CD14-positive monocyte (primary cell): ENCODE measurements around the gene IFI35. TPM values are rescaled to one million over a fixed set of nuclear protein-coding genes. Genes with fewer than 3 reads are reported as not detected.
A peak's percentile ranks its signal among the peaks of the same experiment; 100 is the strongest.
"Not testable (repeated sequence)": the region's sequence is repeated elsewhere in the genome, so short reads cannot be mapped to it uniquely, and the experiment has no call there.

Source experiments
- DNase-seq, 3 donors: peaks; one replicate each; pipeline ENCODE4 v3.0.0-alpha.2; 2011 to 2022
- H2AFZ ChIP-seq: 2 replicates; pipeline ENCODE4 v1.6.0; 2012; ENCODE audit warnings: mild to moderate bottlenecking, low read depth, low read length, inconsistent platforms; ENCODE audit not compliant: insufficient read depth, poor library complexity, severe bottlenecking
- H3K27ac ChIP-seq, 2 donors: 1 replicate in 1 of 2; 2 replicates in 1 of 2; pipeline ENCODE4 v1.5.1; 2012 to 2013; ENCODE audit warnings: low read length in 2 of 2, control low read depth in 1 of 2, inconsistent platforms in 1 of 2, low read depth in 1 of 2, mild to moderate bottlenecking in 1 of 2
- H3K27me3 ChIP-seq, 2 donors: one replicate each; pipeline versions ENCODE4 v1.6.0 to v1.6.1; 2011 to 2013; ENCODE audit warnings: low read length in 2 of 2; ENCODE audit not compliant: control insufficient read depth in 2 of 2, insufficient read depth in 2 of 2
- H3K36me3 ChIP-seq, 2 donors: replicated peaks in 1 of 2; 1 replicate in 1 of 2; 2 replicates in 1 of 2; pipeline versions ENCODE4 v1.5.1 to v1.6.1; 2012 to 2013; ENCODE audit warnings: low read length in 2 of 2, control low read depth in 1 of 2, inconsistent platforms in 1 of 2, mild to moderate bottlenecking in 1 of 2; ENCODE audit not compliant: insufficient read depth in 2 of 2, control insufficient read depth in 1 of 2
- H3K4me1 ChIP-seq, 2 donors: 1 replicate in 1 of 2; 2 replicates in 1 of 2; pipeline versions ENCODE4 v1.5.1 to v1.6.1; 2012 to 2013; ENCODE audit warnings: low read length in 2 of 2, control low read depth in 1 of 2, inconsistent platforms in 1 of 2, mild to moderate bottlenecking in 1 of 2, moderate library complexity in 1 of 2; ENCODE audit not compliant: insufficient read depth in 2 of 2, control insufficient read depth in 1 of 2
- H3K4me2 ChIP-seq: replicated peaks from 2 replicates; pipeline ENCODE3; 2012; ENCODE audit warnings: low read length, moderate library complexity, mild to moderate bottlenecking; ENCODE audit not compliant: poor library complexity, severe bottlenecking; ENCODE audit errors: extremely low read depth
- H3K4me3 ChIP-seq, 3 experiments: fragments of 200-600 bp in 1 of 3; sonication (generic) in 1 of 3; replicated peaks in 1 of 3; 1 replicate in 2 of 3; 2 replicates in 1 of 3; pipeline ENCODE4 v1.5.1; 2011 to 2013; ENCODE audit warnings: low read length in 3 of 3, mild to moderate bottlenecking in 3 of 3, control low read depth in 2 of 3, low read depth in 2 of 3, inconsistent platforms in 1 of 3, moderate library complexity in 1 of 3
- H3K79me2 ChIP-seq: 2 replicates; pipeline ENCODE4 v1.6.0; 2012; ENCODE audit warnings: mild to moderate bottlenecking, control low read depth, inconsistent platforms, low read length, moderate library complexity; ENCODE audit not compliant: insufficient read depth
- H3K9ac ChIP-seq: 2 replicates; pipeline ENCODE4 v1.6.0; 2017; ENCODE audit warnings: low read length, mild to moderate bottlenecking; ENCODE audit not compliant: insufficient read depth, poor library complexity, severe bottlenecking
- H3K9me3 ChIP-seq, 2 donors: replicated peaks in 1 of 2; 1 replicate in 1 of 2; 2 replicates in 1 of 2; pipeline versions ENCODE4 v1.5.1 to v1.6.1; 2012 to 2013; ENCODE audit warnings: low read length in 2 of 2, control low read depth in 1 of 2; ENCODE audit not compliant: control insufficient read depth in 1 of 2, insufficient read depth in 1 of 2
- H4K20me1 ChIP-seq: 2 replicates; pipeline ENCODE4 v1.6.0; 2012; ENCODE audit warnings: mild to moderate bottlenecking, low read length, control low read depth, moderate library complexity; ENCODE audit not compliant: insufficient read depth
- H3K27ac Mint-ChIP-seq, 7 donors: one replicate each; pipeline ENCODE4 v1.8.0; 2020; ENCODE audit warnings: mild to moderate bottlenecking in 7 of 7, mixed read lengths in 7 of 7, moderate library complexity in 6 of 7, inconsistent platforms in 2 of 7
- H3K27me3 Mint-ChIP-seq, 3 donors: one replicate each; pipeline ENCODE4 v1.8.0; 2021 to 2022; ENCODE audit warnings: low read depth in 3 of 3, mild to moderate bottlenecking in 3 of 3, mixed read lengths in 3 of 3, moderate library complexity in 3 of 3, inconsistent platforms in 1 of 3
- H3K36me3 Mint-ChIP-seq, 2 donors: one replicate each; pipeline ENCODE4 v1.8.0; 2020; ENCODE audit warnings: mixed read lengths in 2 of 2, inconsistent platforms in 1 of 2, mild to moderate bottlenecking in 1 of 2
- H3K4me1 Mint-ChIP-seq: one replicate; pipeline ENCODE4 v1.8.0; 2020; ENCODE audit warnings: mild to moderate bottlenecking, mixed read lengths
- H3K4me3 Mint-ChIP-seq, 2 donors: one replicate each; pipeline ENCODE4 v1.8.0; 2020; ENCODE audit warnings: mild to moderate bottlenecking in 2 of 2, mixed read lengths in 2 of 2, moderate library complexity in 1 of 2
- H3K9me3 Mint-ChIP-seq, 7 donors: one replicate each; pipeline ENCODE4 v1.8.0; 2020 to 2022; ENCODE audit warnings: mixed read lengths in 7 of 7, mild to moderate bottlenecking in 6 of 7, moderate library complexity in 6 of 7, inconsistent platforms in 2 of 7
- WGBS: methylation state at CpG from one replicate; pipeline ENCODE4 v1.1.5; 2013; ENCODE audit warnings: missing lambda C conversion rate; ENCODE audit not compliant: insufficient coverage; 5-methylcytosine and 5-hydroxymethylcytosine counted together
- intact Hi-C, 2 donors: fragments of 100-400 bp; cut with micrococcal nuclease; formaldehyde crosslinking; loops; one replicate each; pipeline versions ENCODE4 v1.15.0 to v1.15.1; 2023
- polyA plus RNA-seq, 3 donors: library from polyadenylated mRNA; depleted of rRNA in 1 of 3; unstranded in 2 of 3; stranded (reverse) in 1 of 3; fragments of 300-500 nt in 2 of 3; fragments of >200 nt in 1 of 3; fragmentation: Illumina TruSeq in 2 of 3; gene quantifications; 1 replicate in 2 of 3; 2 replicates in 1 of 3; pipeline ENCODE4 v1.2.3, GENCODE V29; 2012 to 2021
- TF ChIP-seq, protein P1 (sequence below): fragments of 200-600 bp; IDR thresholded peaks from one replicate; pipeline ENCODE4 v1.8.0; 2022; ENCODE audit warnings: antibody characterized with exemption, mild to moderate bottlenecking

IFI35 gene
- polyA plus RNA-seq, 3 donors, result 76.9 to 152 (median 106) TPM

DNA sequence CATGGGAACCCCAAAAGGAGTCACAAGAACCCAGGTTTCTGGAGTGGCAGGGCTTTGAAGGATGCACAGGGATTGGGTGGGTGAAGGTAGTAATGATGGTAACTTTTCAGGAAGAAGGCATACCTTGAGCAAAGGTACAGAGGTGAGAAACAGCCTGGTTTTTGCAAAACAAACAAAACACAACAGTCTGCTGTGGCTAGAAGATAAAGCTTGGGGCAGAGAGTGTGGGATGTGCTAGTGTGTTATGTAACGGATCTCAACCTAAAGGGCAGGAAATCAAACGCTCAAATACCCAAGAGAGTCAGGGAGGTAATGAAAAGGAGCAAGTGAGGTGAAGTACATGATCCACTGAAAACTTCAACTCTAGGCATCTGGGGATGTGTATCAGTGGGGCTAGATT lies 31.3 kb upstream of the IFI35 start:
- Histone ChIP-seq H3K27ac (no peak overlapping the region), H3K9me3 (no peaks in the 10 kb centered on the region), H3K9ac (no peak overlapping the region), H3K4me3 (no peak overlapping the region), H3K4me1 (peaks cover 8 to 9% of the 10 kb centered on the region in 2 donors), H4K20me1 (no peaks in the 10 kb centered on the region), H3K36me3 (no peaks in the 10 kb centered on the region), H3K4me2 (no peak overlapping the region), H2AFZ (peak overlapping the region; percentile 5), H3K79me2 (peaks cover 5% of the 10 kb centered on the region), H3K27me3 (no peaks in the 10 kb centered on the region)
- H3K27ac Mint-ChIP-seq, result no peak overlapping the region
- no peak overlapping the region for H3K4me3 Mint-ChIP-seq
- H3K4me1 Mint-ChIP-seq, result peaks cover 11% of the 10 kb centered on the region
- 29% methylated on average over 2 of the region's 2 CpGs for WGBS
- H3K9me3 Mint-ChIP-seq, result no peaks in the 10 kb centered on the region
- TF ChIP-seq, protein P1, sequence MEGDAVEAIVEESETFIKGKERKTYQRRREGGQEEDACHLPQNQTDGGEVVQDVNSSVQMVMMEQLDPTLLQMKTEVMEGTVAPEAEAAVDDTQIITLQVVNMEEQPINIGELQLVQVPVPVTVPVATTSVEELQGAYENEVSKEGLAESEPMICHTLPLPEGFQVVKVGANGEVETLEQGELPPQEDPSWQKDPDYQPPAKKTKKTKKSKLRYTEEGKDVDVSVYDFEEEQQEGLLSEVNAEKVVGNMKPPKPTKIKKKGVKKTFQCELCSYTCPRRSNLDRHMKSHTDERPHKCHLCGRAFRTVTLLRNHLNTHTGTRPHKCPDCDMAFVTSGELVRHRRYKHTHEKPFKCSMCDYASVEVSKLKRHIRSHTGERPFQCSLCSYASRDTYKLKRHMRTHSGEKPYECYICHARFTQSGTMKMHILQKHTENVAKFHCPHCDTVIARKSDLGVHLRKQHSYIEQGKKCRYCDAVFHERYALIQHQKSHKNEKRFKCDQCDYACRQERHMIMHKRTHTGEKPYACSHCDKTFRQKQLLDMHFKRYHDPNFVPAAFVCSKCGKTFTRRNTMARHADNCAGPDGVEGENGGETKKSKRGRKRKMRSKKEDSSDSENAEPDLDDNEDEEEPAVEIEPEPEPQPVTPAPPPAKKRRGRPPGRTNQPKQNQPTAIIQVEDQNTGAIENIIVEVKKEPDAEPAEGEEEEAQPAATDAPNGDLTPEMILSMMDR, result no peak
- intact Hi-C loops, result no loop called here
- no peaks in the 10 kb centered on the region for H3K36me3 Mint-ChIP-seq
- no peak for DNase-seq
- H3K27me3 Mint-ChIP-seq, result peaks cover 2 to 5% (median 4%) of the 10 kb centered on the region in 3 donors

DNA sequence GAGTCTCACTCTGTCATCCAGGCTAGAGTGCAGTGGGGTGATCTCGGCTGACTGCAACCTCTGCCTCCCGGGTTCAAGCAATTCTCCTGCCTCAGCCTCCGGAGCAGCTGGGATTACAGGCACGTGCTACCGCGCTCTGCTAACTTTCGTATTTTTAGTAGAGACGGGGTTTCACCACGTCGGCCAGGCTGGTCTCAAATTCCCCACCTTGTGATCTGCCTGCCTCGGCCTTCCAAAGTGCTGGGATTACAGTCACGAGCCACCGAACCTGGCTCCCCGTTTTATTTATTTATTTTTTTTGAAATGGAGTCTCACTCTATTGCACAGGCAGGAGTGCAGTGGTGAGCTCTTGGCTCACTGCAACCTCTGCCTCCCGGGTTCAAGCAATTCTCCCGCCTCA lies 30.9 kb upstream of the IFI35 start:
- H3K27ac ChIP-seq, DNase-seq, H3K79me2 ChIP-seq, H3K9ac ChIP-seq, H3K4me3 Mint-ChIP-seq, intact Hi-C loops, H3K4me3 ChIP-seq, H3K27me3 ChIP-seq, H3K9me3 ChIP-seq, H3K9me3 Mint-ChIP-seq, H3K36me3 Mint-ChIP-seq, H3K27ac Mint-ChIP-seq, H3K36me3 ChIP-seq, H4K20me1 ChIP-seq, H3K4me2 ChIP-seq, H3K27me3 Mint-ChIP-seq: not testable (repeated sequence)
- 90% methylated on average over 10 of the region's 16 CpGs for WGBS
- H2AFZ ChIP-seq, result peak overlapping the region; percentile 5
- H3K4me1 ChIP-seq, result peaks cover 9 to 11% of the 10 kb centered on the region in 2 donors
- H3K4me1 Mint-ChIP-seq, result peaks cover 13% of the 10 kb centered on the region
